GM12872 (cell line): ENCODE data around the gene RTL10.

ENCODE experiments used
- TF ChIP-seq, protein P1 (sequence below): IDR thresholded peaks from 3 replicates; pipeline ENCODE4 v1.5.1; 2011; ENCODE audit warnings: low read depth, mild to moderate bottlenecking, low read length, moderate library complexity; ENCODE audit not compliant: insufficient read depth

RTL10 gene

DNA sequence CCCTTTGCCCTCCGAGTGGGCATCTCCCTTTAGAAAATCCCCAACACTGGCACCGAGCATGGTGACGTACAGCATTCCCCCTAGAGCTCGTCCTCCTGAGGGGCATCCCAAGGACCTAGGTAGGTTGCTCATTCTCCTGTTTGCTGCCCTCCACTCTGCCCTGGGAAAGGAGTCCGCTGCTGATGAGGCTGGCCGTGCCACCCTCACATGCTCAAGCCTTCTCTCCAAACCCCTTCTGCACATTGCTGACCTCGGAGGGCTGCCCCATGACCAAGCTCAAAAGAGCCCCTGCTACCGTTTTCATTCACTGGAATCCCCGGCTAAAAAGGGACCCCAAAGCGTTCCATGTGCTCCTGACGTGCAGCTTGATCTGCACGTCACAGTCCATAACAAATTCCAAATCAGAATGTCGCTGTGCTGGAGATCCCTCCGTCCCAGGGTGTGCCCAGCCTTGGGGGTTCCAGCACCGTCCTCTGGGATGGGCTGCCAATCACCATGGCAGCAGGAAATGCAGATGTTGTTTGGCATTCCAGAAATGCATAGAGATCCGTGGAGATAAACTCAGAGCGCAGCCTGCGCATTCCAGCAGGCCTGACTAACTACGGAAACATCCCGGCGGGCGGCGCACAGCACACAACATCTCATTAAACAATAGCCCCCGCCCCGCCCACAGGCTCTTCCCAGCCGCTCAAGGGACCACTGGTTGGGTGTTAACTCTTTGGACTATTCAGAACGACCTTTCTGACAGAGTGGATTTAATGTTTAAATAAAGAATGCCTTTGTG, 26.3 kb upstream of the RTL10 start:
- TF ChIP-seq, protein P1, sequence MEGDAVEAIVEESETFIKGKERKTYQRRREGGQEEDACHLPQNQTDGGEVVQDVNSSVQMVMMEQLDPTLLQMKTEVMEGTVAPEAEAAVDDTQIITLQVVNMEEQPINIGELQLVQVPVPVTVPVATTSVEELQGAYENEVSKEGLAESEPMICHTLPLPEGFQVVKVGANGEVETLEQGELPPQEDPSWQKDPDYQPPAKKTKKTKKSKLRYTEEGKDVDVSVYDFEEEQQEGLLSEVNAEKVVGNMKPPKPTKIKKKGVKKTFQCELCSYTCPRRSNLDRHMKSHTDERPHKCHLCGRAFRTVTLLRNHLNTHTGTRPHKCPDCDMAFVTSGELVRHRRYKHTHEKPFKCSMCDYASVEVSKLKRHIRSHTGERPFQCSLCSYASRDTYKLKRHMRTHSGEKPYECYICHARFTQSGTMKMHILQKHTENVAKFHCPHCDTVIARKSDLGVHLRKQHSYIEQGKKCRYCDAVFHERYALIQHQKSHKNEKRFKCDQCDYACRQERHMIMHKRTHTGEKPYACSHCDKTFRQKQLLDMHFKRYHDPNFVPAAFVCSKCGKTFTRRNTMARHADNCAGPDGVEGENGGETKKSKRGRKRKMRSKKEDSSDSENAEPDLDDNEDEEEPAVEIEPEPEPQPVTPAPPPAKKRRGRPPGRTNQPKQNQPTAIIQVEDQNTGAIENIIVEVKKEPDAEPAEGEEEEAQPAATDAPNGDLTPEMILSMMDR: no peak

DNA sequence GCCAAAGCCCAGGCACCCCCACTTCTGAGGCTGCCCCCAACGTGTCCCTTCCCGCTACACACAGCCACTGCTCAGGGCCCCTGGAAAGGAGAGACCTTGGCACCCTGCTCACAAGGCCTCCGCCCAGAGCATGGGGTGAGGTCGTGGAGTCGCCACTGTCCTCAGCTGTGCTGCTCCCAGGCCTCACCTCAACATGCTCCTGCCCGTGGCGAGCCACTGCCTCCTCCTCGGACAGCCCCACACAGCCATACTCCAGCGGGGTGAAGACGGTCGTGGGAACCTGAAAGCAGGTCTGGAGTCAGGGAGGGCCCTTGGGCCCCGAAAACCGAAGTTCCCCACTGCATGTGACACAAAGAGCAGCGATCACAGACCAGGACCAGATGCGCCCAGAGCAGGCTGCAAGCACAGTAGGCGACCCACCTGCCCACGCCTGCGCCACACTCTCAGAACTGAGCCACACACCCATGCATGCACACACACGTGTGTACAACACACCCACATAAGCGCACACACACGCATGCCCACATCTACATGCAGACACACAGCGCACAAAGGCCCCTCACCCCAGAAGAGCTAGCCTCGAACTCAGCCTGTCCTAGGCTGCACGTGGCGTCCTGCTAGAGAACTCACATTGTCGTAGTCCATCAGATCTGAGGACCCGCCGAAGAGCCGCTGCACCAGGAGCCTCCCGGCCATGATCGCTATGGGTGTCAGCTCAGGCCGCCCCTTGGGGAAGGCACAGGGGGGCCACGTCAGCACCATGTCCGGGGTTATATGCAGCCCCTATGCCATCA, 25.5 kb upstream of the RTL10 start:
- TF ChIP-seq, protein P1: no peak

DNA sequence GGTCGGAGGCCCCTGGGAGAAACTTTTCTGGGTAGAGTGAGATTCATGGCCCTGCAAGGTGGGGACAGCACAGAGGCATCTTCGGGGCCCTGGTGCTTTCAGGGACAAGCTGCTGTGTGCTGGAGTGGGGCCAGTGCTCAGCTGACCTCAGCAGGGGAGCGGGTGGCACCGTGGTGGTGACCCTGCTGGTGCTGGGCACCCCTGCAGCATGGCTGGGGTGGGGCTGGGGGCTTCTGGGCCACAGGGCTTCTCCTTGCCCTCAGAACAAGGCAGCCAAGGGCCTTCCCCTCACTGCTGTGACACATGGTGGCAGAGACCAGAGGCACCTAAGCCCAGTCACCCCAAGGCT, 24.9 kb upstream of the RTL10 start:
- TF ChIP-seq, protein P1: no peak

DNA sequence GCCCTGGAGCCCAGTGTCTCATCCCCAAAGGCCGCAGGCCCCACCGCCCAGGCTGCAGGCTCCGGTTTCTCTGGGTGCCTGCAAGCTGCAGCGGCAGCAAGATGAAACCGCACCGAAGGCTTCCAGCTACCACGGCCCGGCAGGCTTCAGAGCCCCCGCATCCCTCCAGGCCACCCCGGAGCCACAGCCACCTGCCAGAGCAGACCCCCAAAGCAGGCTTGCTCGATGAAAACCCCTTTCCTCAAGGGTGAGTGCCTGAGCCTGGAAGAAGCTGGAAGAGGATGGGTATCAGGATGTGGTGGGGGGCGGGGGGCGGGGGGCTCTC, 24.5 kb upstream of the RTL10 start:
- TF ChIP-seq, protein P1: no peak

DNA sequence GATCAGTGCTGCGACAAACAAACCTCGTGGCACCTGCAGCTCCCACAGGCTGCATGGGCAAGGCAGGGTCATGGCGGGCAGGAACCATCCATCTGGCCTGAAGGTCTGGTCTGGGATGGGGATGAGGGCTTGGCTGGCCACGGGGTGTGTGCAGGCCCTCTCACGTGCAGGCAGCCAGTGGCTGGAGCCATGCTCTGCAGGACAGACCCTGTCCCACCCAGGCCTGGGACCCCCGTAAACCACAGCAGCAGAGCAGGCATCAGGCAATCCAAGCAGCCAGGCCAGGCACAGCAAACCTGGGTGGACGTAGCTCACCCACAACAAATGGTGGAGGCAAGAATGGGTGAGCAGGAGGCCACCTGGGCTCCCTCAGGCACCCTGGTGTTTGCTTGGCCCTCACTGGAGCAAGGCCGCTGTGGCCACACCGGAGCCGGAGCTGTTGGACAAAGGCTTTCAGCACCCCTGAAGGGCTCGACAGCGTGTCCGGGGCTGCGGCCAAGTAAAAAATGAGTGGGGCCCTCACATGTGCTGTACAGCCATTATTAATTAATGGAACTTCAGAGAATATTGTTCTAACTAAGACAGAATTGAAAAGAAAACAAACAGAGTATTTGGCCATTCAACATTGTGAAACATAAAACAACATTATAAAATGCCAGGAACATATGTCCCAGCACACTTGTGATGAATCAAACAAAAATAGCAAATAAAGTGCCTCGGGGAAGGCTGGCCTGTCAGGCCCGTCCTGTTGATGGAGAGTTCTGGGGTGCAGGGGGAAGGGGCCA, 24.0 kb upstream of the RTL10 start:
- TF ChIP-seq, protein P1: no peak

DNA sequence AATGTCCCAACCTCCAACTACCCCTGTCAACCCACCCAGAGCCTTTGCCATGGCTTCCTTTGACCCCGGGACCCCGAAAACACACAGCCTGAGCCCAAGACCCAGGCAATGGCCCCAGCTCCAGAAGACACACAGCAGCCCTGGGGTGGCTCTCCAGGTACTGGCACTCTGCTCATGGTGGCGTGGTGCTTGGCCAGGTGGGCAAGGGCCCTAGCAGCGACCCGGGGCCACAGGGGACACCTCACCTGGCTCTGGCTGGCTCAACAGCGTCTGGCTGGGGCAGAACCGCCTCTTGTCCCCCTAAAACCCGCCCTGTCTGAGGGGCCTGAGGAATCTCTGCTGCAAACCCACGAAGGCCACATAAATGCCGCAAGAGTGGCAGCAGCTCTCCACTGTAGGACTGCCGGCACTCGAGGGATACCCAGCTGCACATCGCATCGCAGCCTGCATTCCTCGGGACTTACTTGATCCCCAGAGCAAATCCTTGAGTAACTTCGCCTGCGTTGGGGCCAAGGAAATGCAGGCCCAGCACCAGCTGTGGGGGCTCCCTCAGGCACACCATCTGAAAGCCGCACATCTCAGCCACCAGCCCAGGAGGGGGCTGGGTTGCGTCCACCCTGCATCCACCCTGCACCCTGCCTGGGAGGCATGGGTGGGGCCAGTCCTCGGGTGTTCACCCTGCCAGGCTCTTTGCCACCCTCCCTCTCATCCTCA, 23.1 kb upstream of the RTL10 start:
- TF ChIP-seq, protein P1: no peak
